GM23248 (cell line): Measurements from ENCODE around the gene SYT1.

ENCODE experiments used
- EZH2 ChIP-seq: fragments of 200-600 bp; sonication (generic); IDR thresholded peaks from 2 replicates; pipeline ENCODE4 v1.6.1; 2018; ENCODE audit warnings: antibody characterized with exemption, mild to moderate bottlenecking; ENCODE audit not compliant: insufficient read depth, poor library complexity, severe bottlenecking
- EZH2phosphoT487 ChIP-seq: fragments of 200-600 bp; sonication (generic); IDR thresholded peaks from 2 replicates; pipeline ENCODE4 v1.6.1; 2018; ENCODE audit warnings: antibody characterized with exemption, moderate library complexity, mild to moderate bottlenecking, low read depth; ENCODE audit not compliant: insufficient read depth

DNA sequence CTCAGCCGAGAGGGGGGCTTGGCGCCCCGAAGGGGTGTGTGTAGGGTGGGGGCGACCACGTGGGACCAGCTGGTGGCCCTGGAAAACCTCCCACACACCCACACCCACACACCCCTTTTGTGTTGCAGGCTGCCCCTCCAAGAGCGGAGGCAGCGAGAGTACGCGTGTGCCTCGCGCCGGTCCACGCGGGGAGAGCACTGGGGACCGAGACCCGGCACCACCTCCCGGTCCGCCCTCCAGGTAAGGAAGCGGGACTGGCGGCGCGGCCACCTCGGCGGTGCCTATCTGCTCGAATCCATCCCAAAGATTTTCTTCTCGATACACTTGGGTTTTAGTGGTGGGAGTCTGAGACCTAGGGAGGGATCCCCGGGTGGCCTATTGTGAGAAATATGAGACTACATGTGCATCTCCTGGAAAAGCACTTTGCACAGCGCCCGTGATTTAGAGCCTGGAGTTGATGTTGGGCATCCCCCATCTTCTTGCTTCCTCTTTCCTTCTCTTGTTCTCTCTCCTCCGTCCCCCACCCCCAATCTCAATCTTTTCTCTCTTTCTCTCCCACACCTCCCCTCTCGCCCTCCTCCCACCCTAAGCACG, 393 bp downstream of the SYT1 start:
- TF ChIP-seq EZH2, result no peak
- no peak for TF ChIP-seq EZH2phosphoT487
